Measurements from ENCODE around the gene ANKZF1. TPM values are rescaled to one million over a fixed set of nuclear protein-coding genes. Genes with fewer than 3 reads are reported as not detected.
A peak's percentile ranks its signal among the peaks of the same experiment; 100 is the strongest.

Gene ANKZF1
- total and polyA plus RNA-seq, 4 donors, result 12.9 to 101 (median 38.7) TPM

DNA sequence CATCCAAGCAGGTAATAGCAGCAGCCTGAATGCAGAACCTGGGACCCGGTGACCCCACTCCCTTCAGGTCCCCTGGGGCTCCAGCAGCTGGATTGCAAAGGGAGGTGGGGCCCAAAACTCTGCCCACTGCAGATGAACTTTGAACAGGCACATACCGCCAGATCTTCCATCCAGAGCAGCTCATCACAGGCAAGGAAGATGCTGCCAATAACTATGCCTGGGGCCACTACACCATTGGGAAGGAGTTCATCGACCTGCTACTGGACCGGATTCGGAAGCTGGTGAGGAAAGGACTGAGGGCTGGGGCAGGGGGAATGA is 40.4 kb downstream of the ANKZF1 start:
- intact Hi-C loops (cut with DNase I), result no loop called here
- no peak overlapping the region for H3K4me3 ChIP-seq (ENCODE audit: low read length in 2 of 2)
- WGBS, 2 donors, result 91 to 94% methylated on average over 5 of the region's 5 CpGs
- no peaks in the 10 kb centered on the region for H3K36me3 ChIP-seq (ENCODE audit: control insufficient read depth in 1 of 2, insufficient read depth in 2 of 2, low read length in 1 of 2)
- H3K27me3 ChIP-seq (ENCODE audit: control insufficient read depth in 1 of 2, insufficient read depth in 2 of 2, low read length in 1 of 2), result no peaks in the 10 kb centered on the region
- no peak for DNase-seq
- H3K9me3 ChIP-seq (ENCODE audit: control insufficient read depth, low read length), result no peaks in the 10 kb centered on the region
- no peaks in the 10 kb centered on the region for H3K4me1 ChIP-seq (ENCODE audit: control insufficient read depth in 1 of 2, insufficient read depth in 2 of 2, low read length in 2 of 2)
- ATAC-seq (ENCODE audit: low FRiP score), result no peak
- H3K27ac ChIP-seq (ENCODE audit: low read depth in 1 of 2, low read length in 2 of 2), result no peak overlapping the region

DNA sequence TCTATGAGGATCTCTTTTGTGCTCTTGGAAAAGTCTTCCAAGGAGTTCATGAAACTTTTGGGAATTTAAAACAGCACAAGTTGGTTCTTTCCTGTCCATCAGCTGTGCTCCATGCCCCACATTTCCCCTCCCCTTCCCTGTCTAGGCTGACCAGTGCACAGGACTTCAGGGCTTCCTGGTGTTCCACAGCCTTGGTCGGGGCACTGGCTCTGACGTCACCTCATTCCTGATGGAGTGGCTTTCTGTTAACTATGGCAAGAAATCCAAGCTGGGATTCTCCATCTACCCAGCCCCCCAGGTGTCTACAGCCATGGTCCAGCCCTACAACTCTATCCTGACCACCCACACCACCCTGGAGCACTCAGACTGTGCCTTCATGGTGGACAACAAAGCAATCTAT is 41.4 kb downstream of the ANKZF1 start:
- H3K9me3 ChIP-seq (ENCODE audit: control insufficient read depth, low read length), result no peaks in the 10 kb centered on the region
- no peaks in the 10 kb centered on the region for H3K4me1 ChIP-seq (ENCODE audit: control insufficient read depth in 1 of 2, insufficient read depth in 2 of 2, low read length in 2 of 2)
- H3K4me3 ChIP-seq (ENCODE audit: low read length in 2 of 2), result no peak overlapping the region
- H3K36me3 ChIP-seq (ENCODE audit: control insufficient read depth in 1 of 2, insufficient read depth in 2 of 2, low read length in 1 of 2), result no peaks in the 10 kb centered on the region
- H3K27me3 ChIP-seq (ENCODE audit: control insufficient read depth in 1 of 2, insufficient read depth in 2 of 2, low read length in 1 of 2), result no peaks in the 10 kb centered on the region
- ATAC-seq (ENCODE audit: low FRiP score) (no peak), DNase-seq (no peak)
- WGBS, 2 donors, result 74 to 88% methylated on average over 2 of the region's 2 CpGs
- H3K27ac ChIP-seq (ENCODE audit: low read depth in 1 of 2, low read length in 2 of 2), result no peak overlapping the region
- intact Hi-C loops (cut with DNase I), result no loop called here

DNA sequence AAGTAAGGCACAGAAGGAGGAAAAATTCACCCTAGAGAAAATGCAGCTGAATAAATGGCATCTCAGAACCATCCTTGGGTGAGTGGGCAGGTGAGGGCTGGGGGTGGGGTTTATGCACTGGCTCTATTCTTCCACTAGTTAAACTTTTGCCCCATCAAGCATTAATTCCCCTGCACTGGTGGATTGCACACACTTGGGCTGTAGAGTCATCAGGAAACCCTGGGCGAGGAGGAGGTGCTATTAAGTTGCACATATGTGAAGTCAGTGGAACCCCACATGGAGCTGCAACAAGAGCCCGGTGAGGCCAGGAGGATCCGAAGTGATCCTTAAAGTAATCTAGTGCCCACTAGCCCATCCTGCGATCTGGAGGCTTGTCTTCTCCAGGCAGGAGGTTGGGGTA is 42.8 kb downstream of the ANKZF1 start:
- intact Hi-C loops (cut with DNase I), result loop anchor here in 1 of 2 donors (2.0 kb wide), 1 partner anchor 14 kb away; no protein-coding TSS in a partner anchor
- H3K4me3 ChIP-seq (ENCODE audit: low read length in 2 of 2), result no peak overlapping the region
- no peaks in the 10 kb centered on the region for H3K4me1 ChIP-seq (ENCODE audit: control insufficient read depth in 1 of 2, insufficient read depth in 2 of 2, low read length in 2 of 2)
- no peak for ATAC-seq (ENCODE audit: low FRiP score)
- 91 to 94% methylated on average over 4 of the region's 4 CpGs for WGBS, 2 donors
- no peaks in the 10 kb centered on the region for H3K27me3 ChIP-seq (ENCODE audit: control insufficient read depth in 1 of 2, insufficient read depth in 2 of 2, low read length in 1 of 2)
- no peak overlapping the region for H3K27ac ChIP-seq (ENCODE audit: low read depth in 1 of 2, low read length in 2 of 2)
- H3K9me3 ChIP-seq (ENCODE audit: control insufficient read depth, low read length), result no peaks in the 10 kb centered on the region
- no peaks in the 10 kb centered on the region for H3K36me3 ChIP-seq (ENCODE audit: control insufficient read depth in 1 of 2, insufficient read depth in 2 of 2, low read length in 1 of 2)
- peak; percentile 0 to 50 for DNase-seq

DNA sequence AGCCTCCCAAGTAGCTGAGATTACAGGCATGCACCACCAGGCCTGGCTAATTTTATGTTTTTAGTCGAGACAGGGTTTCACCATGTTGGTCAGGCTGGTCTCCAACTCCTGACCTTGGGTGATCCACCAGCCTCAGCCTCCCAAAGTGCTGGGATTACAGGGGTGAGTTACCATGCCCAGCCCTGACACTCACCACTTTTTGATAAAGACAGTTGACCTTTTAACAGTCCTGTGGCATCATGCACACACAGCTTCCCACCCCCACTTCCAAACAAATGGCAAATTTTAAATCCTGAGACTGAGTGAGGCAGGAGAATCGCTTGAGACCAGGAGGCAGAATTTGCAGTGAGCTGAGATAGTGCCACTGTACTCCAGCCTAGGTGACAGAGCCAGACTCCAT is 43.4 kb downstream of the ANKZF1 start:
- no peak for ATAC-seq (ENCODE audit: low FRiP score)

DNA sequence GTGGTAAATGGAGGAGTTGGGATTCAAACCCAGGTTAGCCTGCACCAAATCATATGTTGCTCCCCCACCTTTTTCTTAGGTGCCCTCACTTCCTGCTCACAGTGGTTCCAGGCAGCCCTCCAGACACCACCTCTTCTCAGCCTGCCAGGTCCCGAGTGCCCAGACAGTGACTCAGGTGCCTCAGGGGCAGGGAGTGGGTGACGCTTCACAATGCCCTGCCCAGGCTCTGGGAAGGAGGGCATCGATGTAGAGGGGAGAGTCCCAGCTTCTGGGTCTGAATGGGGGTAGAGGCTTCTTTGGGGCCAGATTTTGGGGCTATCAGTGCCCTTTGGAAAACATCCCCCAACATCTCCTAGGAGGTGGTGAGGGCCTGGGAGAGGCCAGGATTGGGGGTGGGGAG is 44.3 kb downstream of the ANKZF1 start:
- Histone ChIP-seq H3K4me3 (ENCODE audit: low read length in 2 of 2) (no peak overlapping the region), H3K36me3 (ENCODE audit: control insufficient read depth in 1 of 2, insufficient read depth in 2 of 2, low read length in 1 of 2) (no peaks in the 10 kb centered on the region), H3K9me3 (ENCODE audit: control insufficient read depth, low read length) (no peaks in the 10 kb centered on the region), H3K27ac (ENCODE audit: low read depth in 1 of 2, low read length in 2 of 2) (peak overlapping the region; percentile 93 to 96), H3K4me1 (ENCODE audit: control insufficient read depth in 1 of 2, insufficient read depth in 2 of 2, low read length in 2 of 2) (peaks cover 0 to 4% of the 10 kb centered on the region in 2 donors), H3K27me3 (ENCODE audit: control insufficient read depth in 1 of 2, insufficient read depth in 2 of 2, low read length in 1 of 2) (no peaks in the 10 kb centered on the region)
- DNase-seq (peak; percentile 61 to 78), ATAC-seq (ENCODE audit: low FRiP score) (no peak)
- WGBS, 2 donors, result 21 to 26% methylated on average over 3 of the region's 3 CpGs
- intact Hi-C loops (cut with DNase I), result loop anchor here in 1 of 2 donors (2.0 kb wide), 1 partner anchor 15 kb away; no protein-coding TSS in a partner anchor

More for the DNA sequence above, 43.4 kb downstream of the ANKZF1 start:
- Histone ChIP-seq H3K27ac (ENCODE audit: low read depth in 1 of 2, low read length in 2 of 2) (no peak overlapping the region), H3K4me1 (ENCODE audit: control insufficient read depth in 1 of 2, insufficient read depth in 2 of 2, low read length in 2 of 2) (peaks cover 0 to 1% of the 10 kb centered on the region in 2 donors), H3K9me3 (ENCODE audit: control insufficient read depth, low read length) (no peaks in the 10 kb centered on the region), H3K36me3 (ENCODE audit: control insufficient read depth in 1 of 2, insufficient read depth in 2 of 2, low read length in 1 of 2) (no peaks in the 10 kb centered on the region), H3K27me3 (ENCODE audit: control insufficient read depth in 1 of 2, insufficient read depth in 2 of 2, low read length in 1 of 2) (no peaks in the 10 kb centered on the region), H3K4me3 (ENCODE audit: low read length in 2 of 2) (no peak overlapping the region)
- peak in 1 of 2 donors; percentile 16 for DNase-seq
- intact Hi-C loops (cut with DNase I), result loop anchor here in 1 of 2 donors (2.0 kb wide), 1 partner anchor 14 kb away; no protein-coding TSS in a partner anchor
- 88 to 90% methylated on average over 2 of the region's 2 CpGs for WGBS, 2 donors

DNA sequence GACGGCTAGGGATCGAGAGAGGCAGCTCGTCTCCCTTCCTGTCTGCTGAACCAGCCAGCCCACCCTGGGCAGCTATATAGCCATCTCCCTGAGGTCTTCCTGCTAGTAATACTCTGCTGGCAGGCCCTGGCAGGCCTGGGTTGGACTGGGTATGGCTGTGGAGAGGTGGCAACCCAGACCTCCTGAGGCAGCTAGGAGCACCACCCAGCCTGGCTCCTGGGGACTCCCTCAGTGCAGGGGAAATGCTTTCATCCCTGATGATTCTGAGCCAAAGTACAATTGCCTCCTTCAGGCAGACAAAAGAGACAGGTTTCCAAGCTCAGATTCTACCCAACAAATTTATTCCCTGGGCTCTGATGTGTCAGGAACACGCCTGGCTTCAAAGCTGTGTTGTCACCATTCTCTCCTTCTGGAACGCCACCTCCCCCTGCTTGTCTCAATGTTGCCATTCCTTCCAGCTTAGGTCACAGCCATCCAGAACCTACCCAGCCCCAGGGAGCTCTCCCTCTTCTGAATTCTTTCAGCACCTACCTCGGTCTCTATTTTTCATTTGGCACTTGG is 44.8 kb downstream of the ANKZF1 start:
- peak; percentile 65 to 78 for DNase-seq
- Histone ChIP-seq H3K27ac (ENCODE audit: low read depth in 1 of 2, low read length in 2 of 2) (peak overlapping the region; percentile 93 to 96), H3K4me3 (ENCODE audit: low read length in 2 of 2) (no peak overlapping the region), H3K9me3 (ENCODE audit: control insufficient read depth, low read length) (no peaks in the 10 kb centered on the region), H3K27me3 (ENCODE audit: control insufficient read depth in 1 of 2, insufficient read depth in 2 of 2, low read length in 1 of 2) (no peaks in the 10 kb centered on the region), H3K36me3 (ENCODE audit: control insufficient read depth in 1 of 2, insufficient read depth in 2 of 2, low read length in 1 of 2) (no peaks in the 10 kb centered on the region), H3K4me1 (ENCODE audit: control insufficient read depth in 1 of 2, insufficient read depth in 2 of 2, low read length in 2 of 2) (peaks cover 0 to 4% of the 10 kb centered on the region in 2 donors)
- intact Hi-C loops (cut with DNase I), result no loop called here
- no peak for ATAC-seq (ENCODE audit: low FRiP score)
- 8 to 15% methylated on average over 6 of the region's 6 CpGs for WGBS, 2 donors

DNA sequence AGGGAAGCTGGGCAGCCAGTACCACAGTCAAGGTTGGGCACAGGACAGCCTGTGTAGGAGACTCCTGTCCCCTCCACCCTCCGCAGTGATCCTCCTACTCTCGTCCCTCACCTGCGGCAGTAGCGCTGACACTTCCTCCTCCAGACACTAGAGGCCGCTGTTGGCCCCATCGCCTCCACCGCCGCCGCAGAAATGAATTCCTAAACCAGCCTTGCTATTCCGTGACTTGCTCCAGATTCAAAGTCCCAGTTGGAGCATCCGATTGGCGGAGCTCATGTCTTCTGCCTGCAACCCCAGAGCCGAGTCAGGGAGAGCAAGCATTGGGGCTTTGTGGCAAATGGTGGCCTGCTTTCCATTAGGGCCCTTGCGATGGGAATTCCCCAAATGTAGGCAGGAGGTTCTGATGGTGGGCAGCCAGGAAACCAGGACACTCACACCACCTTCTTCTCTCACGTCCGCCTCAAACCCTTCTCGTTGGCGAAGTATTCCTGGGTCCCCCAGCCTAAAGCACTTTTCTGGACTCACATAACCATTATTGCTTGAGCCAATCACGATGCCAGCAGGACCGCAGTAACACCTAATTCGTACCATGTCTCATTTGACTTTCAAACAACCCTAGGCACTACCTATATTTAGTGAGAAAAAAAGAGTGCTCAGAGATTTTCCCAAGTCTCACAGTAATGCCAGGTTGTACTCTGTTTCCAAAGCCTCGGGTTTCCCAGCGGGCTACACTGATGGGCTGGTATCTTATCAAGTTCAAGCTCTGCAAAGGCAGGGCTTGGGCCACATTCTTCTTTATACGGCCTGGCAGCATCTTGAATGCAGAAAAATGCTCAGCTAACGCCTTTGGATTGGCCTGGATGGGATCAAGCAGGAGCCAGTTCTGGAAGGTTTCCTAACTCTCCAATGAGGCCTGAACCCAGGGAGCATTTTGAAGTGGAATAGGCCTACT is 48.4 kb downstream of the ANKZF1 start:
- peak; percentile 82 to 92 for DNase-seq
- Histone ChIP-seq H3K27ac (ENCODE audit: low read depth in 1 of 2, low read length in 2 of 2) (peak overlapping the region; percentile 53 to 76), H3K27me3 (ENCODE audit: control insufficient read depth in 1 of 2, insufficient read depth in 2 of 2, low read length in 1 of 2) (no peaks in the 10 kb centered on the region), H3K36me3 (ENCODE audit: control insufficient read depth in 1 of 2, insufficient read depth in 2 of 2, low read length in 1 of 2) (no peaks in the 10 kb centered on the region), H3K9me3 (ENCODE audit: control insufficient read depth, low read length) (no peaks in the 10 kb centered on the region), H3K4me3 (ENCODE audit: low read length in 2 of 2) (no peak overlapping the region), H3K4me1 (ENCODE audit: control insufficient read depth in 1 of 2, insufficient read depth in 2 of 2, low read length in 2 of 2) (peaks cover 0 to 4% of the 10 kb centered on the region in 2 donors)
- intact Hi-C loops (cut with DNase I), result loop anchor here (1.0 to 2.0 kb wide), 3 partner anchors 16 to 25 kb away; partner anchors contain the start of genes TUBA4A (in 1 of the 2) and TUBA4B (in 1 of the 2)
- 23% methylated on average over 25 of the region's 25 CpGs for WGBS, 2 donors
- ATAC-seq (ENCODE audit: low FRiP score), result peak; percentile 72

DNA sequence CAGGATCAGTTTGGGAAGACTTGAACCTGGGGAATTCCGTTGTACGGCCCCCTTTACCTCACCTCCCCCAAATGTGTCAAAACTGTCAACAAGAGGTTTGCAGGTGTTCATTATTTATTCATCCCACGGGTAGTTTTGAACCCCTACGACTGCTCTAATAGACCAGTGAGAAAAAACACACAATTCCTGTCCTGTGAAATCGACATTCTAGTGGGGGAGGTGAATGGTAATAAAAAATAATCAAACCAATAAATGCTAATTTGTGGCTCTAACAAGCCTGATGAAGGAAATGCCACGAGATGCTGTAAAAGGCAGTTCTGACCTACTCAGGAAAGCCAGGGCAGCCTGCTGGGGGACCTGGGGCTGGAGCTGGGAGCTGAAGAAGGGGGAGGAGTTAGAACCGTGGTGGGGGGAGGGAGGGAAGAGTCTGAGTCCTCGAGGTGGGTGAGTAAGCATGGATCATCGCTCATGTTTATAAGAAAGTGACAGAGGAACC is 49.1 kb downstream of the ANKZF1 start:
- H3K27ac ChIP-seq (ENCODE audit: low read depth in 1 of 2, low read length in 2 of 2), result peak overlapping the region; percentile 53 to 76
- peaks cover 0 to 4% of the 10 kb centered on the region in 2 donors for H3K4me1 ChIP-seq (ENCODE audit: control insufficient read depth in 1 of 2, insufficient read depth in 2 of 2, low read length in 2 of 2)
- no peaks in the 10 kb centered on the region for H3K27me3 ChIP-seq (ENCODE audit: control insufficient read depth in 1 of 2, insufficient read depth in 2 of 2, low read length in 1 of 2)
- intact Hi-C loops (cut with DNase I), result loop anchor here (1.0 to 2.0 kb wide), 4 partner anchors 11 to 49 kb away; partner anchors contain the start of genes ANKZF1 (in 1 of the 2), ATG9A (in 1 of the 2), TUBA4A (in 1 of the 2) and TUBA4B (in 1 of the 2)
- no peak for DNase-seq
- H3K36me3 ChIP-seq (ENCODE audit: control insufficient read depth in 1 of 2, insufficient read depth in 2 of 2, low read length in 1 of 2), result peaks cover 0 to 3% of the 10 kb centered on the region in 2 donors
- H3K4me3 ChIP-seq (ENCODE audit: low read length in 2 of 2), result peak overlapping the region in 1 of 2 donors; percentile 22
- 14% methylated on average over 9 of the region's 9 CpGs for WGBS, 2 donors
- no peak for ATAC-seq (ENCODE audit: low FRiP score)
- H3K9me3 ChIP-seq (ENCODE audit: control insufficient read depth, low read length), result no peaks in the 10 kb centered on the region
